ENCODE results near the gene TSSC4.

TSSC4 gene

DNA sequence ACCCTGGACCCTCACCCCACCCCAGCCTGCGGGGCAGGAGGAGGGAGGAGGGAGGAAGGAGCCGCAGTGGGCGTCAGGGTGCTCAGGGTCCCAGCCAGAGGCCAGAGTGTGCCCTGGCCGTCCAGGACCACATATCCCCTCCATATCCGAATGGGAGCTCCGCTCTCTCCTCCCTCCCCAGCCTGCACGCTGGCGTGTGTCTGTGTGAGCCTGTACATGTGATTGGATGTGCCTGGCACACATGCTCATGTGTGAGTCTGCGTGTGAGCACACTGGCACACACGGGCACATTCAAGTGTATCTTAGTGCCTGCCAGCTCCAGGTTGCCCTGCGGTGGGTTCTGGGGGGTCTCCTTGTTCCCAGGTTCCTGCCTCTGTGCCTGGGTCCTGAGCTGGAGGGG lies 8.1 kb downstream of the TSSC4 start:
- no peak for TF ChIP-seq CTCF (IDR thresholded peaks at IDR 0.05; ENCODE audit: low read depth, low read length)
- no peak for DNase-seq (ENCODE audit: low read depth in 2 of 2)
- no peak overlapping the region for H3K4me3 ChIP-seq (replicated peaks in 1 of 2; ENCODE audit: low read depth in 2 of 2, low read length in 2 of 2)

DNA sequence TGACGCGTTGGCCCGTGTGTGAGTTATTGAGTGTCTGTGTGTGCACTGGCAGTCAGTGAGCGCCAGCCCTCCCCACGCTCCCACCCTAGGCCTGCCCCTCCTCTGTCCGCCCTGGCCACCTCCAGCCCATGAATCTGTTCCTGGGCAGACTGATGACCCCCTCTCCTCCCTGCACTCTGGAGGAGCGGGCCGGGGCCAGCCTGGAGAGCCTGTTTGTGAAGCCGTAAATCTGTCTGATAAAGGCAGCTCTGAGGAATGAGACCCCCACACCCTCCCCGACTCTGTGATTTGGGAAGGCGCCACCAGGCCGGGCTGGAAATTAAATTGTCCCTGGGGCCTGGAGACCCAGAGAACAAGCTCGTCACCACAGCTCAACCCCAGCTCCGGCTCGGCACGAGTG lies 8.6 kb downstream of the TSSC4 start:
- no peak overlapping the region for H3K4me3 ChIP-seq (replicated peaks in 1 of 2; ENCODE audit: low read depth in 2 of 2, low read length in 2 of 2)
- no peak for DNase-seq (ENCODE audit: low read depth in 2 of 2)
- no peak for TF ChIP-seq CTCF (IDR thresholded peaks at IDR 0.05; ENCODE audit: low read depth, low read length)

DNA sequence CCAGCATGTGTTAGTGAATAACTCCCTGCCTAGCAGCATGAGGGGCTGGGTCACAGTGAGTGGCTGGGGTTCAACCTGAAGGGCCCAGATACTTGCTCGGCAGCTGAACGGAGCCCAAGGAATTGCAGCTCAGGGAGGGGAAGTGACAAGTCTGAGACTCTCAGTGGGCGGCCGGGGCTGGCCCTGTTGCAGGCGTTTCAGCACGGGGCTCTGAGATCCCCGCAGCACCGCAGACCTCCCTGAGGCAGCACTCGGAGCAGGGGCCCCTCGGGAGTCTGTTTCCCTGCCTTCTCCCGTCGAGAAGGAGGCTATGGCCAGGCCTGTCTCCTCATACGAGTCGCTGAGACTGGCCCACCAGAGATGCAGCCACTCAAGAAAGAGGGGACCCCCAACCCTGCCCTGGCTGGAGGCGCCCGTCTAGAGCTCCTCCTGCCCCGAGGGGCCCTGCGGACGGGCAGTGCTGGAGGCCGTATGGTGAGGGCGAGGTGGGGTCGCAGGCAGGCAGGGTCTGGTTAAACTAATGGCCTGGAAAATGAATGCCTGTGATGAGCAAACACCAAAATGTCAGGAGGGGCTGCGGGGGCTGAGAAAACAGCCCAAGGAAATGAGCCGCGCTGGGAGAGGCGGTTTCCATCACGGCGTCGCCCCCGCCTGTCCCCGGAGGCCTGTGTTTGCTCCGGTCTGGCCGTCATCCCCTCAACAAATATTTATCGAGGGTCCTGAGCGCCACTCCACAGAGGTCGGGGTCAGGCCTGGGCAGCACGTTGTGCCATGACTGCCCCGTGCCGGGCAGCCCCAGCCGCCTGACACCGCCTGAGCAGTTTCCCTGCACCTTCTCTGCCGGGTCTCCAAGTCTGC lies 9.3 kb downstream of the TSSC4 start:
- TF ChIP-seq CTCF (IDR thresholded peaks at IDR 0.05; ENCODE audit: low read depth, low read length): no peak
- no peak overlapping the region for H3K4me3 ChIP-seq (replicated peaks in 1 of 2; ENCODE audit: low read depth in 2 of 2, low read length in 2 of 2)
- no peak for DNase-seq (ENCODE audit: low read depth in 2 of 2)

GRCh38 chr11:2410616-2411015 lies 10.1 kb downstream of the TSSC4 start:
- H3K4me3 ChIP-seq (replicated peaks in 1 of 2; ENCODE audit: low read depth in 2 of 2, low read length in 2 of 2): no peak overlapping the region
- TF ChIP-seq CTCF (IDR thresholded peaks at IDR 0.05; ENCODE audit: low read depth, low read length): no peak
- DNase-seq (ENCODE audit: low read depth in 2 of 2): no peak

- no peak for TF ChIP-seq CTCF (IDR thresholded peaks at IDR 0.05; ENCODE audit: low read depth, low read length)
- no peak for DNase-seq (ENCODE audit: low read depth in 2 of 2)
- no peak overlapping the region for H3K4me3 ChIP-seq (replicated peaks in 1 of 2; ENCODE audit: low read depth in 2 of 2, low read length in 2 of 2)
Measured at GRCh38 chr11:2411446-2412305, 11.1 kb downstream of the TSSC4 start.

DNA sequence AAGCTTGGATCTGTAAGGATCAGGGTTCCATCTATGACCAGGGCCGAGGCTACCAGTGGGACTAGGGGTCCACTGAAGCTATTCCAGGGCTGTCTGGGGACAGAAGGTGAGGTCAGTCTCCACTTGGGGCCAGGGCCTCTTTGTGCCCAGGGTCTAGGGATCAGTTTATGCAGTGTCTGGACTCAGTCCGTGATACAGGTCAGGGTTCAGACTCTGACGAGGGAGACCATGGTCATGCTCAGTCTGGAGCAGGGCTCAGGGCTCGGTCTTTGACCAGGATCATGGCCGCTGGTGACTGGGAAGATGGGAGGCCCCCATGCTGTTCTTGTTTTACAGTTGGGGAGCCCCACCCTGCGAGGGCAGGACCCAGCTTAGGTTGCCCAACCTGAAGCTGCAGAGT lies 11.8 kb downstream of the TSSC4 start:
- DNase-seq (ENCODE audit: low read depth in 2 of 2): no peak
- H3K4me3 ChIP-seq (replicated peaks in 1 of 2; ENCODE audit: low read depth in 2 of 2, low read length in 2 of 2): no peak overlapping the region
- no peak for TF ChIP-seq CTCF (IDR thresholded peaks at IDR 0.05; ENCODE audit: low read depth, low read length)
